ENCODE measurements around the gene C1QL2. TPM values are rescaled to one million over a fixed set of nuclear protein-coding genes. Genes with fewer than 3 reads are reported as not detected.

The C1QL2 gene
- total RNA-seq, 1 donor from 2014 or later: 1.1 TPM

DNA sequence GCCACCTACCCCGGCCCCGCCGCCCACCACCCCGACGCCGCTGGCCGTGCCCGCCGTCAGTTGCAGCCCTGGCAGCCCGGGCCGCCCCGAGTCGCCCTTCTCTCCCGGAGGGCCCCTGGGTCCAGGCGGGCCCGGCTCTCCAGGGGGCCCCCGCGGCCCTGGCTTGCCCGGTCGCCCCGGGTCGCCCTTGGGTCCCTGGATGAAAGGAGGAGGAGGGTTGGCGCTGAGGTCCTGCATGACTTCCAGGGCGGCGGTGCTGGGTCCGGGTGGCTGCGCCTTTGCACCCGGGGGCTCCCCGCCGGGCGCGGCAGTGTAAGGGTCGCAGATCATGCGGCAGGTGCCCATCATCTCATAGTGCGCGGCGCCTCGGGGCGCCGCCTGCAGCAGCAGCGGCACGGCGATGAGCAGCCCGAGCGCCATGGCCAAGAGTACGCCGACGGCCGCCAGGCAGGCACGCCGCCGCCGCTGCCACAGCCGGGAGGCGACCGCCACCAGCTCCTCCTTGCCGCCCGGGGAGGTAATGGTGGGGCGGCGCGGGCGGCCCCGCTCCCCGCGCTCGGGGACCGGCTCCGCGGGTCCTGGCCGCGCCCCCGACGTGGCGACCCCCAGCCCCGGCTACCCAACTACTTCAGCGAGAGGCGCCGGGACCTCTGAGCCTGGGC lies 570 bp downstream of the C1QL2 start:
- H3K36me3 Mint-ChIP-seq: no peaks in the 10 kb centered on the region
- no peaks in the 10 kb centered on the region for H3K4me1 Mint-ChIP-seq (ENCODE audit: unreplicated experiment)
- H3K27ac Mint-ChIP-seq: no peak overlapping the region
- peaks cover 89% of the 10 kb centered on the region for H3K27me3 Mint-ChIP-seq
- no peak for DNase-seq (ENCODE audit: extremely low spot score, unreplicated experiment)
- H3K9me3 Mint-ChIP-seq: no peaks in the 10 kb centered on the region
- no peak for TF ChIP-seq CTCF (conservative IDR thresholded peaks at IDR 0.05)
- H3K4me3 Mint-ChIP-seq: no peak overlapping the region

- no peaks in the 10 kb centered on the region for H3K36me3 Mint-ChIP-seq
- no peaks in the 10 kb centered on the region for H3K4me1 Mint-ChIP-seq (ENCODE audit: unreplicated experiment)
- TF ChIP-seq CTCF (conservative IDR thresholded peaks at IDR 0.05): no peak
- peaks cover 89% of the 10 kb centered on the region for H3K27me3 Mint-ChIP-seq
- H3K9me3 Mint-ChIP-seq: no peaks in the 10 kb centered on the region
- no peak for DNase-seq (ENCODE audit: extremely low spot score, unreplicated experiment)
- peak overlapping the region; percentile 67 for H3K4me3 Mint-ChIP-seq
- H3K27ac Mint-ChIP-seq: no peak overlapping the region
Observed at GRCh38 chr2:119156891-119157773, 1.4 kb downstream of the C1QL2 start.

- no peak for TF ChIP-seq CTCF (conservative IDR thresholded peaks at IDR 0.05)
- peak overlapping the region; percentile 80 for H3K4me3 Mint-ChIP-seq
- DNase-seq (ENCODE audit: extremely low spot score, unreplicated experiment): no peak
- no peak overlapping the region for H3K27ac Mint-ChIP-seq
- H3K27me3 Mint-ChIP-seq: peaks cover 92% of the 10 kb centered on the region
- no peaks in the 10 kb centered on the region for H3K4me1 Mint-ChIP-seq (ENCODE audit: unreplicated experiment)
- no peaks in the 10 kb centered on the region for H3K36me3 Mint-ChIP-seq
- H3K9me3 Mint-ChIP-seq: no peaks in the 10 kb centered on the region
Observed at GRCh38 chr2:119156105-119156890, 2.3 kb downstream of the C1QL2 start.

GRCh38 chr2:119155633-119156032 lies 2.9 kb downstream of the C1QL2 start:
- Mint-ChIP-seq H3K27me3 (peaks cover 92% of the 10 kb centered on the region), H3K27ac (no peak overlapping the region), H3K4me3 (no peak overlapping the region), H3K36me3 (no peaks in the 10 kb centered on the region), H3K4me1 (ENCODE audit: unreplicated experiment) (no peaks in the 10 kb centered on the region), H3K9me3 (no peaks in the 10 kb centered on the region)
- no peak for DNase-seq (ENCODE audit: extremely low spot score, unreplicated experiment)
- TF ChIP-seq CTCF (conservative IDR thresholded peaks at IDR 0.05): no peak

DNA sequence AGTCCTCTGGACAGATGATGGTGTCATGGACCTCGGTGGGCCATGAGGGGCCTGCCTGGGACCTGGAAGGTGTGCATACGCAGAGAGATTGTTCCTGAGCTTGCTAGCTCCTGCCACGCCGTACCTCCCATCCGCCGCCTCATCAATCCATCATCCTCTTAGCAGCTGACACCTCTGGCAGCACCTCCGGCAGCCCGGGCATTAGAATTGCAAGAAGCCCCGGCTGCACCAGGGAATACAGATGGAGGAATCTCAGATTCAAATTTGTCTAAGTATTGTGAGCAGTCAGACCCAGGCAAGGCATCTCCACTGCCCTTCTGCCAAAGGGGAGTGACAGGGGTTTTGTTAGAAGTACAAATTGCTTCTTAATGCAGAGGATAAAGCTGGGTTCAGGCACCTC lies 4.5 kb downstream of the C1QL2 start:
- Mint-ChIP-seq H3K4me1 (ENCODE audit: unreplicated experiment) (no peaks in the 10 kb centered on the region), H3K9me3 (no peaks in the 10 kb centered on the region), H3K27ac (no peak overlapping the region), H3K4me3 (no peak overlapping the region), H3K36me3 (no peaks in the 10 kb centered on the region), H3K27me3 (peaks cover 90% of the 10 kb centered on the region)
- no peak for TF ChIP-seq CTCF (conservative IDR thresholded peaks at IDR 0.05)
- DNase-seq (ENCODE audit: extremely low spot score, unreplicated experiment): no peak
